Hepatocyte (in vitro differentiated cells): ENCODE results near the gene SYCP2L.

Experiments
- EZH2 ChIP-seq: fragments of 200-600 bp; sonication (generic); IDR thresholded peaks from 2 replicates; pipeline ENCODE4 v1.6.1; 2016; ENCODE audit warnings: antibody characterized with exemption, mild to moderate bottlenecking, borderline replicate concordance
- EZH2phosphoT487 ChIP-seq: fragments of 200-600 bp; sonication (generic); IDR thresholded peaks from one replicate; pipeline ENCODE4 v1.6.1; 2018; ENCODE audit warnings: antibody characterized with exemption, mild to moderate bottlenecking, low read depth, moderate library complexity; ENCODE audit not compliant: unreplicated experiment, severe bottlenecking
- TF ChIP-seq, protein P1 (sequence below): fragments of 200-600 bp; sonication (generic); IDR thresholded peaks from 2 replicates; pipeline ENCODE4 v1.5.1; 2016; ENCODE audit warnings: antibody characterized with exemption, mild to moderate bottlenecking; ENCODE audit not compliant: poor library complexity

DNA sequence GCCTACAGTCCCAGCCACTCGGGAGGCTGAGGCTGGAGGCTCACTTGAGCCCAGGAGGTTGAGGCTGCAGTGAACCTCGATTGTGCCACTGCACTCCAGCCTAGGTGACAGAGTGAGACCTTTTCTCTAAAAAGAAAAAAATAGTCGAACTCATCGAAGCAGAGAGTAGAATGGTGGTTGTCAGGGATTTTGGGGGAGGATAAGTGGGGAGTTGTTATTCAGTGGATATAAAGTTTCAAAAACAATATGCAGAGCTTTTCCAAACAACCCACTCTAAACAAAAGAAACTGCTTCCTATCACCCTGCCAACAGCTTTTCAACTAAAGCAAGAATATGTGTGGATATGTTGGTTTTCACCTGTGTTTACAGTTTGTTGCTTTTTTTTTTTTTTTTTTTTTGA lies 37.0 kb upstream of the SYCP2L start:
- TF ChIP-seq, protein P1, sequence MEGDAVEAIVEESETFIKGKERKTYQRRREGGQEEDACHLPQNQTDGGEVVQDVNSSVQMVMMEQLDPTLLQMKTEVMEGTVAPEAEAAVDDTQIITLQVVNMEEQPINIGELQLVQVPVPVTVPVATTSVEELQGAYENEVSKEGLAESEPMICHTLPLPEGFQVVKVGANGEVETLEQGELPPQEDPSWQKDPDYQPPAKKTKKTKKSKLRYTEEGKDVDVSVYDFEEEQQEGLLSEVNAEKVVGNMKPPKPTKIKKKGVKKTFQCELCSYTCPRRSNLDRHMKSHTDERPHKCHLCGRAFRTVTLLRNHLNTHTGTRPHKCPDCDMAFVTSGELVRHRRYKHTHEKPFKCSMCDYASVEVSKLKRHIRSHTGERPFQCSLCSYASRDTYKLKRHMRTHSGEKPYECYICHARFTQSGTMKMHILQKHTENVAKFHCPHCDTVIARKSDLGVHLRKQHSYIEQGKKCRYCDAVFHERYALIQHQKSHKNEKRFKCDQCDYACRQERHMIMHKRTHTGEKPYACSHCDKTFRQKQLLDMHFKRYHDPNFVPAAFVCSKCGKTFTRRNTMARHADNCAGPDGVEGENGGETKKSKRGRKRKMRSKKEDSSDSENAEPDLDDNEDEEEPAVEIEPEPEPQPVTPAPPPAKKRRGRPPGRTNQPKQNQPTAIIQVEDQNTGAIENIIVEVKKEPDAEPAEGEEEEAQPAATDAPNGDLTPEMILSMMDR, result no peak
- TF ChIP-seq EZH2 (no peak), EZH2phosphoT487 (no peak)
